ENCODE data around the gene MOSMO. TPM values are rescaled to one million over a fixed set of nuclear protein-coding genes. Genes with fewer than 3 reads are reported as not detected.

Gene MOSMO
- total and polyA plus RNA-seq, 4 donors: 3.9 to 13.6 (median 4.5) TPM

DNA sequence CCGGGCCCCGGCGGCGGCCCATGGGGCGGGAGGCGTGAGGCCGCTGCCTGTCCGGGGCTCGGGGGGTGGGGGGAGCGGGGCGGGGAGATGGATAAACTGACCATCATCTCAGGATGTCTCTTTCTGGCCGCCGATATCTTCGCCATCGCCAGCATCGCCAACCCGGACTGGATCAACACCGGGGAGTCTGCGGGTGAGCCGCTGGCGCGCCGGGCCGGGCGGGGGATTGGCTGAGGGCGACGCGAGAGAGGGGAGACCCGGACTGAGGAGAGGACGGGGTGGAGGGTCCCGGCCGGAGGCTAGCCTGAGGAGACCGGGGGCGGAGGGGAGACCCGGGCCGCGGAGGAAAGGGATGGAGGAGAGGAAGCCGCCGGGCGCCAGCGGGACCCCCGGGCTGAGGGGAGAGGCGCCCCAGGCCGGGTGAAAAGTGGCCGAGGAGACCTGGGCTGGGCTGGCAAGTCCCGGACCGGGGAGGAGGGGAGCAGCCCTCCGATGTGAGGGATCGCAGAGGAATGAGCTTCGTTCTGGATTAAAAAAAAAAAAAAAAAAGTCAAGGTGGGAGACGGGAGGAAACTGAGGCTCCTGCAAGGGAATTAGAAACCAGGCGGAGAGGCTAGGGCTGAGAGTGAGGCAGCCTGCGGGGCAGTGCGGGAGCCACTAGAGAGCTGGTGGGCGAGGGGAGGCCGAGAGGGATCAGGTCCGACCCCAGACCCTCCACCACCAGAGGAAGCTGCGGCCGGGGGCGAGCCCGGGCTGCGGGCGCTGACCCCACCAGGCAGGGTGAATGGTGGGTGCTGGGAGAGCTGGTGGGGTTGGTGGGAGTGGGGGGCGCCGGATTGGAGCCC is 526 bp downstream of the MOSMO start:
- DNase-seq (ENCODE audit: low spot score): peak; percentile 40
- peak overlapping the region; percentile 54 to 74 for H3K9ac ChIP-seq (ENCODE audit: low read depth in 1 of 2, low read length in 2 of 2)
- 2% methylated on average over 65 of the region's 65 CpGs for whole genome bisulfite sequencing
- H3K27me3 ChIP-seq (ENCODE audit: control insufficient read depth in 4 of 4, insufficient read depth in 4 of 4, low read length in 3 of 4): no peaks in the 10 kb centered on the region
- peak overlapping the region; percentile 71 to 99 (median 90) for H3K4me3 ChIP-seq (ENCODE audit: low read depth in 1 of 3, low read length in 3 of 3)
- peaks cover 0 to 1% (median 0%) of the 10 kb centered on the region in 4 donors for H3K36me3 ChIP-seq (ENCODE audit: control insufficient read depth in 4 of 4, insufficient read depth in 3 of 4, low read depth in 1 of 4, low read length in 3 of 4)
- TF ChIP-seq EGR1 (IDR thresholded peaks at IDR 0.05; ENCODE audit: low read depth in 2 of 2) (no peak), SP1 (IDR thresholded peaks at IDR 0.05) (no peak), RAD21 (IDR thresholded peaks at IDR 0.05) (no peak), FOXA2 (IDR thresholded peaks at IDR 0.05) (no peak), HNF4A (conservative IDR thresholded peaks at IDR 0.05) (no peak), RXRA (IDR thresholded peaks at IDR 0.05) (no peak), NR2F2 (IDR thresholded peaks at IDR 0.05) (no peak), FOXA1 (IDR thresholded peaks at IDR 0.05) (no peak), JUND (IDR thresholded peaks at IDR 0.05) (no peak), HNF4G (IDR thresholded peaks at IDR 0.05) (no peak), YY1 (IDR thresholded peaks at IDR 0.05) (no peak), TAF1 (conservative IDR thresholded peaks at IDR 0.05) (no peak), GABPA (IDR thresholded peaks at IDR 0.05 in 1 of 2, conservative IDR thresholded peaks at IDR 0.05 in 1 of 2) (no peak)
- TF ChIP-seq, protein P1, sequence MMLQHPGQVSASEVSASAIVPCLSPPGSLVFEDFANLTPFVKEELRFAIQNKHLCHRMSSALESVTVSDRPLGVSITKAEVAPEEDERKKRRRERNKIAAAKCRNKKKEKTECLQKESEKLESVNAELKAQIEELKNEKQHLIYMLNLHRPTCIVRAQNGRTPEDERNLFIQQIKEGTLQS (IDR thresholded peaks at IDR 0.05): no peak
- TF ChIP-seq, protein P2, sequence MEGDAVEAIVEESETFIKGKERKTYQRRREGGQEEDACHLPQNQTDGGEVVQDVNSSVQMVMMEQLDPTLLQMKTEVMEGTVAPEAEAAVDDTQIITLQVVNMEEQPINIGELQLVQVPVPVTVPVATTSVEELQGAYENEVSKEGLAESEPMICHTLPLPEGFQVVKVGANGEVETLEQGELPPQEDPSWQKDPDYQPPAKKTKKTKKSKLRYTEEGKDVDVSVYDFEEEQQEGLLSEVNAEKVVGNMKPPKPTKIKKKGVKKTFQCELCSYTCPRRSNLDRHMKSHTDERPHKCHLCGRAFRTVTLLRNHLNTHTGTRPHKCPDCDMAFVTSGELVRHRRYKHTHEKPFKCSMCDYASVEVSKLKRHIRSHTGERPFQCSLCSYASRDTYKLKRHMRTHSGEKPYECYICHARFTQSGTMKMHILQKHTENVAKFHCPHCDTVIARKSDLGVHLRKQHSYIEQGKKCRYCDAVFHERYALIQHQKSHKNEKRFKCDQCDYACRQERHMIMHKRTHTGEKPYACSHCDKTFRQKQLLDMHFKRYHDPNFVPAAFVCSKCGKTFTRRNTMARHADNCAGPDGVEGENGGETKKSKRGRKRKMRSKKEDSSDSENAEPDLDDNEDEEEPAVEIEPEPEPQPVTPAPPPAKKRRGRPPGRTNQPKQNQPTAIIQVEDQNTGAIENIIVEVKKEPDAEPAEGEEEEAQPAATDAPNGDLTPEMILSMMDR (IDR thresholded peaks at IDR 0.05; ENCODE audit: low read depth, low read length, missing input control): no peak
- TF ChIP-seq, protein P3, sequence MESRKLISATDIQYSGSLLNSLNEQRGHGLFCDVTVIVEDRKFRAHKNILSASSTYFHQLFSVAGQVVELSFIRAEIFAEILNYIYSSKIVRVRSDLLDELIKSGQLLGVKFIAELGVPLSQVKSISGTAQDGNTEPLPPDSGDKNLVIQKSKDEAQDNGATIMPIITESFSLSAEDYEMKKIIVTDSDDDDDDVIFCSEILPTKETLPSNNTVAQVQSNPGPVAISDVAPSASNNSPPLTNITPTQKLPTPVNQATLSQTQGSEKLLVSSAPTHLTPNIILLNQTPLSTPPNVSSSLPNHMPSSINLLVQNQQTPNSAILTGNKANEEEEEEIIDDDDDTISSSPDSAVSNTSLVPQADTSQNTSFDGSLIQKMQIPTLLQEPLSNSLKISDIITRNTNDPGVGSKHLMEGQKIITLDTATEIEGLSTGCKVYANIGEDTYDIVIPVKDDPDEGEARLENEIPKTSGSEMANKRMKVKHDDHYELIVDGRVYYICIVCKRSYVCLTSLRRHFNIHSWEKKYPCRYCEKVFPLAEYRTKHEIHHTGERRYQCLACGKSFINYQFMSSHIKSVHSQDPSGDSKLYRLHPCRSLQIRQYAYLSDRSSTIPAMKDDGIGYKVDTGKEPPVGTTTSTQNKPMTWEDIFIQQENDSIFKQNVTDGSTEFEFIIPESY (IDR thresholded peaks at IDR 0.05): no peak
- TF ChIP-seq, protein P4, sequence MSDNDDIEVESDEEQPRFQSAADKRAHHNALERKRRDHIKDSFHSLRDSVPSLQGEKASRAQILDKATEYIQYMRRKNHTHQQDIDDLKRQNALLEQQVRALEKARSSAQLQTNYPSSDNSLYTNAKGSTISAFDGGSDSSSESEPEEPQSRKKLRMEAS (IDR thresholded peaks at IDR 0.05): no peak
- TF ChIP-seq, protein P5, sequence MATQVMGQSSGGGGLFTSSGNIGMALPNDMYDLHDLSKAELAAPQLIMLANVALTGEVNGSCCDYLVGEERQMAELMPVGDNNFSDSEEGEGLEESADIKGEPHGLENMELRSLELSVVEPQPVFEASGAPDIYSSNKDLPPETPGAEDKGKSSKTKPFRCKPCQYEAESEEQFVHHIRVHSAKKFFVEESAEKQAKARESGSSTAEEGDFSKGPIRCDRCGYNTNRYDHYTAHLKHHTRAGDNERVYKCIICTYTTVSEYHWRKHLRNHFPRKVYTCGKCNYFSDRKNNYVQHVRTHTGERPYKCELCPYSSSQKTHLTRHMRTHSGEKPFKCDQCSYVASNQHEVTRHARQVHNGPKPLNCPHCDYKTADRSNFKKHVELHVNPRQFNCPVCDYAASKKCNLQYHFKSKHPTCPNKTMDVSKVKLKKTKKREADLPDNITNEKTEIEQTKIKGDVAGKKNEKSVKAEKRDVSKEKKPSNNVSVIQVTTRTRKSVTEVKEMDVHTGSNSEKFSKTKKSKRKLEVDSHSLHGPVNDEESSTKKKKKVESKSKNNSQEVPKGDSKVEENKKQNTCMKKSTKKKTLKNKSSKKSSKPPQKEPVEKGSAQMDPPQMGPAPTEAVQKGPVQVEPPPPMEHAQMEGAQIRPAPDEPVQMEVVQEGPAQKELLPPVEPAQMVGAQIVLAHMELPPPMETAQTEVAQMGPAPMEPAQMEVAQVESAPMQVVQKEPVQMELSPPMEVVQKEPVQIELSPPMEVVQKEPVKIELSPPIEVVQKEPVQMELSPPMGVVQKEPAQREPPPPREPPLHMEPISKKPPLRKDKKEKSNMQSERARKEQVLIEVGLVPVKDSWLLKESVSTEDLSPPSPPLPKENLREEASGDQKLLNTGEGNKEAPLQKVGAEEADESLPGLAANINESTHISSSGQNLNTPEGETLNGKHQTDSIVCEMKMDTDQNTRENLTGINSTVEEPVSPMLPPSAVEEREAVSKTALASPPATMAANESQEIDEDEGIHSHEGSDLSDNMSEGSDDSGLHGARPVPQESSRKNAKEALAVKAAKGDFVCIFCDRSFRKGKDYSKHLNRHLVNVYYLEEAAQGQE (IDR thresholded peaks at IDR 0.05): no peak
- H3K27ac ChIP-seq (ENCODE audit: low read depth in 1 of 2, low read length in 2 of 2): no peak overlapping the region
- H3K4me1 ChIP-seq (ENCODE audit: control insufficient read depth in 4 of 4, insufficient read depth in 4 of 4, low read length in 3 of 4): peaks cover 7 to 25% (median 14%) of the 10 kb centered on the region in 4 donors
- H3K9me3 ChIP-seq (ENCODE audit: control insufficient read depth in 4 of 4, low read length in 3 of 4): no peaks in the 10 kb centered on the region

Data from liver (tissue), 9 donors.